HepG2 (cell line): ENCODE data around the gene TBC1D19. TPM values are rescaled to one million over a fixed set of nuclear protein-coding genes. Genes with fewer than 3 reads are reported as not detected.
A peak's percentile ranks its signal among the peaks of the same experiment; 100 is the strongest.

Experiments used
- ATAC-seq: fragments of 200-7000 bp; cut with Tn5 transposase; 3 replicates; pipeline ENCODE4 v1.9.1; 2020; ENCODE audit warnings: mild to moderate bottlenecking, moderate library complexity
- BruUV-seq: library from RNA; stranded (reverse); fragments of 400-500 nt; replicated peaks from 2 replicates; lab custom pipeline; 2021; lab: Mats Ljungman, UMichigan
- CTCF ChIA-PET: fragments of 300-600 bp; formaldehyde crosslinking; extraction: SDS; loops from one replicate; lab custom pipeline; 2021; ENCODE audit warnings: low total read pairs, inconsistent platforms, low intra/inter-chr PET ratio; lab: Yijun Ruan, JAX
- POLR2A ChIA-PET: fragments of 350-600 bp; sonication (Branson Sonifier 250); formaldehyde crosslinking; loops from one replicate; lab custom pipeline; 2020; ENCODE audit warnings: antibody characterized with exemption, inconsistent platforms; lab: Yijun Ruan, JAX
- DNase-seq: peaks from one replicate; pipeline ENCODE4 v3.0.0-alpha.2; 2015; ENCODE audit warnings: low spot score
- FAIRE-seq: peaks from 3 replicates; lab custom pipeline; 2011; peaks lifted over from hg19 to GRCh38; lab: Jason Lieb, UNC
- H2AFZ ChIP-seq: one replicate; pipeline ENCODE4 v1.6.1; 2011; ENCODE audit warnings: low read length, inconsistent platforms
- H3K27ac ChIP-seq: fragments of 300-600 bp; 3 replicates; pipeline ENCODE4 v1.8.0; 2011; ENCODE audit warnings: mixed run types, mild to moderate bottlenecking, mixed read lengths, low read length, inconsistent platforms; ENCODE audit not compliant: insufficient read depth; ENCODE audit errors: extremely low read length
- H3K27me3 ChIP-seq, 2 experiments: fragments of 200-600 bp in 1 of 2; 2 replicates in 1 of 2; 3 replicates in 1 of 2; pipeline versions ENCODE4 v1.6.0 to v1.8.0; 2011; ENCODE audit warnings: low read length in 2 of 2, mild to moderate bottlenecking in 2 of 2, moderate library complexity in 2 of 2, inconsistent platforms in 1 of 2; ENCODE audit not compliant: insufficient read depth in 2 of 2, control insufficient read depth in 1 of 2
- H3K36me3 ChIP-seq, 2 experiments: fragments of 200-600 bp in 1 of 2; replicated peaks in 1 of 2; 2 replicates in 1 of 2; 3 replicates in 1 of 2; pipeline versions ENCODE4 v1.5.1 to v1.8.0; 2011; ENCODE audit warnings: low read length in 2 of 2, inconsistent platforms in 1 of 2; ENCODE audit not compliant: insufficient read depth in 2 of 2, control insufficient read depth in 1 of 2
- H3K4me1 ChIP-seq: 2 replicates; pipeline ENCODE4 v1.5.1; 2012; ENCODE audit warnings: low read length, inconsistent platforms; ENCODE audit not compliant: insufficient read depth
- H3K4me2 ChIP-seq: 2 replicates; pipeline ENCODE4 v1.6.0; 2011; ENCODE audit warnings: low read depth, low read length, inconsistent platforms
- H3K4me3 ChIP-seq, 3 experiments: fragments of 200-600 bp in 1 of 3; sonication (generic), shearing (Covaris generic) in 1 of 3; replicated peaks in 1 of 3; 2 replicates each; pipeline ENCODE4 v1.5.1; 2011 to 2016; ENCODE audit warnings: low read length in 3 of 3, inconsistent platforms in 2 of 3, low read depth in 2 of 3, mild to moderate bottlenecking in 2 of 3, control low read depth in 1 of 3, mixed read lengths in 1 of 3; ENCODE audit not compliant: insufficient read depth in 1 of 3
- H3K79me2 ChIP-seq: one replicate; pipeline ENCODE4 v1.6.1; 2011; ENCODE audit warnings: low read length, inconsistent platforms; ENCODE audit not compliant: insufficient read depth
- H3K9ac ChIP-seq: 2 replicates; pipeline ENCODE4 v1.6.0; 2011; ENCODE audit warnings: mild to moderate bottlenecking, low read depth, low read length, inconsistent platforms; ENCODE audit not compliant: insufficient read depth
- H3K9me3 ChIP-seq: 2 replicates; pipeline ENCODE4 v1.5.1; 2012; ENCODE audit warnings: mild to moderate bottlenecking, low read length
- H4K20me1 ChIP-seq: 2 replicates; pipeline ENCODE4 v1.6.0; 2011; ENCODE audit warnings: inconsistent platforms, mild to moderate bottlenecking, low read length, moderate library complexity; ENCODE audit not compliant: insufficient read depth
- CTCF ChIP-seq: sonication (generic); formaldehyde crosslinking; IDR thresholded peaks from 2 replicates; pipeline ENCODE4 v1.5.0; 2020; ENCODE audit warnings: mild to moderate bottlenecking, missing genetic modification reagents, moderate library complexity
- EHMT2 ChIP-seq: fragments of 200-600 bp; sonication (generic); IDR thresholded peaks from 2 replicates; pipeline ENCODE4 v1.7.0; 2017; ENCODE audit warnings: antibody characterized with exemption, low read depth, low read length, borderline replicate concordance
- PAWR ChIP-seq: sonication (generic); formaldehyde crosslinking; IDR thresholded peaks from 2 replicates; pipeline ENCODE4 v1.4.0; 2020; ENCODE audit warnings: missing genetic modification reagents, mild to moderate bottlenecking, borderline replicate concordance
- PRDM10 ChIP-seq: sonication (generic); formaldehyde crosslinking; IDR thresholded peaks from 2 replicates; pipeline ENCODE4 v1.4.0; 2020; ENCODE audit warnings: low read depth, missing genetic modification reagents
- RAD21 ChIP-seq: fragments of 450-650 bp; formaldehyde crosslinking; IDR thresholded peaks from 2 replicates; pipeline ENCODE4 v1.5.0; 2020; ENCODE audit warnings: mild to moderate bottlenecking
- SAP130 ChIP-seq: IDR thresholded peaks from 2 replicates; pipeline ENCODE4 v1.6.1; 2016; ENCODE audit warnings: low read depth
- SMC3 ChIP-seq: IDR thresholded peaks from 2 replicates; pipeline ENCODE4 v1.6.1; 2011; ENCODE audit warnings: low read length, improper control_type of control experiment
- STAG1 ChIP-seq: sonication (generic); formaldehyde crosslinking; IDR thresholded peaks from 2 replicates; pipeline ENCODE4 v1.4.0; 2020; ENCODE audit warnings: missing genetic modification reagents
- TFAP4 ChIP-seq: sonication (generic); IDR thresholded peaks from 2 replicates; pipeline ENCODE4 v1.6.1; 2016; ENCODE audit warnings: low read depth, borderline replicate concordance
- ZFY ChIP-seq: sonication (generic); formaldehyde crosslinking; IDR thresholded peaks from 2 replicates; pipeline ENCODE4 v1.4.0; 2020; ENCODE audit warnings: missing genetic modification reagents
- ZNF343 ChIP-seq: sonication (generic); formaldehyde crosslinking; IDR thresholded peaks from 2 replicates; pipeline ENCODE4 v1.4.0; 2020; ENCODE audit warnings: mild to moderate bottlenecking, missing genetic modification reagents
- ZNF451 ChIP-seq: sonication (generic); formaldehyde crosslinking; IDR thresholded peaks from 2 replicates; pipeline ENCODE4 v1.5.0; 2020; ENCODE audit warnings: mild to moderate bottlenecking, missing genetic modification reagents
- ZNF672 ChIP-seq: sonication (generic); formaldehyde crosslinking; IDR thresholded peaks from 2 replicates; pipeline ENCODE4 v1.8.1; 2022; ENCODE audit warnings: missing genetic modification reagents
- WGBS: methylation state at CpG from one replicate; pipeline ENCODE4 v1.1.6; 2017; ENCODE audit warnings: low lambda C conversion rate; 5-methylcytosine and 5-hydroxymethylcytosine counted together
- in situ Hi-C: cut with HindIII; loops from 2 replicates; pipeline ENCODE4 v1.10.0; 2017; ENCODE audit warnings: low pct_unique_long_range_greater_than_20kb; ENCODE audit not compliant: extremely low pct_ligation_motif_present
- intact Hi-C: fragments of 100-400 bp; cut with micrococcal nuclease; formaldehyde crosslinking; loops from one replicate; pipeline ENCODE4 v1.10.0; 2022; ENCODE audit not compliant: unreplicated experiment
- polyA plus RNA-seq, 8 experiments: library from polyadenylated mRNA; depleted of rRNA in 3 of 8; stranded (reverse) in 7 of 8; unstranded in 1 of 8; fragments of >200 nt; fragmentation: Illumina TruSeq in 4 of 8; extraction: Trizol in 4 of 8; gene quantifications; 2 replicates each; pipeline versions ENCODE4 v1.2.1 to v1.2.3, GENCODE V29; 2011 to 2016; ENCODE audit warnings: low read depth in 4 of 8, missing spikeins in 1 of 8, mixed read lengths in 1 of 8; ENCODE audit not compliant: insufficient read depth in 1 of 8
- total RNA-seq, 5 experiments: library from RNA; depleted of rRNA; stranded (reverse); fragments of >200 nt; fragmentation: Illumina TruSeq; extraction: Trizol; gene quantifications; 2 replicates each; pipeline ENCODE4 v1.2.3, GENCODE V29; 2016; ENCODE audit warnings: low read depth in 1 of 5
- TF ChIP-seq, protein P1 (sequence below): sonication (generic); formaldehyde crosslinking; IDR thresholded peaks from 2 replicates; pipeline ENCODE4 v1.4.0; 2020; ENCODE audit warnings: missing genetic modification reagents; ENCODE audit errors: not compliant biosample characterization

The TBC1D19 gene
- total and polyA plus RNA-seq, 2 of the 13 experiments (the other 11 are each of a cell fraction or from before 2014, with no cell fraction given) = 1.6 to 3.5 TPM

DNA sequence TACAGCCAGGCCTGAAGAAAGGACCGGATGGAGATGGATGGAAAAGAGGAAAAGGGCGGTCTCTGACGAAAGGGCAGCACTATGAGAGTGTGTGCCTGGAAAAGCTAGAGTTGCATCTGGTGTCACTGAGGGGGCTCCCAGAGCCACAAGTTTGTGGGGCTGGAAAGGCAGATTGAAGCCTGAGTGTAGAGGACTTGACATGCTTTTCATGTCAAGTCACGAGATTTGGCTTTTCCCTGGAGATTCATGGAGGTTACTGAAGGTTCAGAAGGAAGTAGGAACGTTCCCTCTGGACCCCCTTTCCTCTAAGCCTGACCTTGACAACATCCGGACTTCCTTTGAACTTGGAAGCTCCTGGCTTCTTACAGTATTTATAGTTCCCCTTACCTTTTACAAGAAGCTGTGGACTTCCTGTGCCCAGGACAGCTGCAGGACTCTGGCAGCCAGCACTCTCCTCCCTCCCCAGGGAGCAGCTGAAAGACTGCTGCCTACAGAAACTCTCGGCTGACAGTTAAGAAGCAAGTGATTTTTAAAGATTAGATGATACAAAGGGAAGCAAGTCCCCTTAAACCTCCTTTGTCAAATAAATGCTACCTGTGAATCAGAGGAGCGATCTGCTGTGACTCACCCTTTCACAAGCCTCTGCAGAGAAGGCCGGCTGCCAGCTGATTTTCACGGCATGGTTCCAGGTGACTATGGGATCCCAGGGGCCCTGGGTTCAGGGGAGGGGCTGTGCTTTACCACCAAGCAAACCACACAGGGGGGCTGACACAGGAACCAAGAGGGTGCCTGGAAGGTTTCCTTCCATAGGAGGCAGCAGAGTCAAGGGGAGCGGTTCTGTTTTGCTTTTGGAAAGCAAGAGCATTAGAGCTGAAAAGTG is 203.8 kb downstream of the TBC1D19 start:
- ATAC-seq = peak; percentile 87
- intact Hi-C loops = loop anchor here (1.0 kb wide), 1 partner anchor 223 kb away; no protein-coding TSS in a partner anchor
- no peaks in the 10 kb centered on the region for H3K36me3 ChIP-seq
- H3K4me2 ChIP-seq = peak overlapping the region; percentile 65
- peak; percentile 32 for DNase-seq
- no peaks in the 10 kb centered on the region for H3K9me3 ChIP-seq
- H3K4me1 ChIP-seq = peaks cover 15% of the 10 kb centered on the region
- no peak overlapping the region for H3K27ac ChIP-seq
- peak overlapping the region in 2 of 3 experiments; percentile 23 to 36; a peak in 3 of 6 replicates for H3K4me3 ChIP-seq
- H4K20me1 ChIP-seq = no peaks in the 10 kb centered on the region
- WGBS = 27% methylated on average over 11 of the region's 11 CpGs
- H3K79me2 ChIP-seq = no peaks in the 10 kb centered on the region
- FAIRE-seq = no peak
- BruUV-seq = no TSS peak
- H3K9ac ChIP-seq = no peak overlapping the region
- no peak overlapping the region for H2AFZ ChIP-seq
- H3K27me3 ChIP-seq = peaks cover 2 to 7% of the 10 kb centered on the region in 2 experiments; a peak in 2 of 5 replicates
- ChIA-PET CTCF (no interaction called here), POLR2A (no interaction called here)
- in situ Hi-C loops = loop anchor here (25.0 kb wide), 1 partner anchor 225 kb away; no protein-coding TSS in a partner anchor
- peak; percentile 49; the same call in 1 of the 2 replicates for TF ChIP-seq SMC3
- TF ChIP-seq ZNF451 (CRISPR knock-in tag) = no peak
- TF ChIP-seq ZFY (CRISPR knock-in tag) = no peak
- TF ChIP-seq SAP130 (CRISPR knock-in tag) = 0 out of 2 replicates have a peak, but pooled peaks have one; percentile 17
- peak; percentile 42 for TF ChIP-seq CTCF (CRISPR knock-in tag)
- TF ChIP-seq EHMT2 = no peak
- TF ChIP-seq RAD21 (CRISPR knock-in tag) = 0 out of 2 replicates have a peak, but pooled peaks have one; percentile 19
- TF ChIP-seq TFAP4 = peak; percentile 86; the same call in 1 of the 2 replicates
- no peak for TF ChIP-seq ZNF343
- TF ChIP-seq ZNF672 (CRISPR knock-in tag) = no peak
- TF ChIP-seq PAWR (CRISPR knock-in tag) = no peak
- TF ChIP-seq PRDM10 (CRISPR knock-in tag) = no peak
- TF ChIP-seq STAG1 (CRISPR knock-in tag) = peak; percentile 64
- TF ChIP-seq, protein P1, sequence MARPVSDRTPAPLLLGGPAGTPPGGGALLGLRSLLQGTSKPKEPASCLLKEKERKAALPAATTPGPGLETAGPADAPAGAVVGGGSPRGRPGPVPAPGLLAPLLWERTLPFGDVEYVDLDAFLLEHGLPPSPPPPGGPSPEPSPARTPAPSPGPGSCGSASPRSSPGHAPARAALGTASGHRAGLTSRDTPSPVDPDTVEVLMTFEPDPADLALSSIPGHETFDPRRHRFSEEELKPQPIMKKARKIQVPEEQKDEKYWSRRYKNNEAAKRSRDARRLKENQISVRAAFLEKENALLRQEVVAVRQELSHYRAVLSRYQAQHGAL (CRISPR knock-in tag) = no peak
